RKO (cell line): Measurements from ENCODE around the gene SOD2.
"Not testable (repeated sequence)": the region's sequence is repeated elsewhere in the genome, so short reads cannot be mapped to it uniquely, and the experiment has no call there.

ENCODE experiments used
- DNase-seq: peaks from one replicate; pipeline ENCODE4 v3.0.0-alpha.2; 2016; ENCODE audit warnings: low spot score

The SOD2 gene

GRCh38 chr6:159682810-159683209 is 10.2 kb downstream of the SOD2 start:
- DNase-seq, result no peak

- DNase-seq, result no peak
Observed at GRCh38 chr6:159682295-159682694, 10.7 kb downstream of the SOD2 start.

DNA sequence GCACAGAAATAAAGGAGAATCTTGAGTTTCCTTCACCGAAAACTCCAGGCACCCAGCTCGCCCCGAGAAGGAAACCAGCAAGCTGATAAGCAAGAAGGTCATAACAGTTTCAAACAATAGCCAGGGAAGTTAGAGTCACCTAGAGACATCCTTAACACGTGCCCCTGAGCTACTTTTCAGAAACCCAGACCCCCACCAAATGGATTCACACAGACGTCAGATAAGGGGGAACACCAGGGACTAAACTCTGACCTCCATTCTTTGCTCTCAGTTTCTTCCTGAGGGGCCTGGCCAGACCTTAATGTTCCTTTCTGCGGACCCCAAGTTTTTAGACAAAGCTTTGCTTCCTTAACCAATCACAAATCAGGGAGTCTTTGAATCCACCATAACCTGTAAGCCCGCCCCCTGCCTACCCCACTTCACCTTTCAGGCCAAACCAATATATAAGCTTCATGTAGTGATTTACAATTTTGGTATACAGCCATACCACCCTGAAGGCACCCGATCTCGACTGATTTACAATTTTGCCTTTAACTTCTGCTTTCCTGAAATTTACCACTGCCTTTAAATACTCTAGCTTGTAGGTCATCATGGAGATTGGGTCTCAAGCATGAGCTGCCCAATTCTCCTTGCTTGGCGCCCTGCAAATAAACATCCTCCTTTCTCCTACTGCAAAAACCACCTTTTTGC is 11.7 kb downstream of the SOD2 start:
- no peak for DNase-seq

GRCh38 chr6:159680104-159680503 is 12.9 kb downstream of the SOD2 start:
- DNase-seq, result no peak

DNA sequence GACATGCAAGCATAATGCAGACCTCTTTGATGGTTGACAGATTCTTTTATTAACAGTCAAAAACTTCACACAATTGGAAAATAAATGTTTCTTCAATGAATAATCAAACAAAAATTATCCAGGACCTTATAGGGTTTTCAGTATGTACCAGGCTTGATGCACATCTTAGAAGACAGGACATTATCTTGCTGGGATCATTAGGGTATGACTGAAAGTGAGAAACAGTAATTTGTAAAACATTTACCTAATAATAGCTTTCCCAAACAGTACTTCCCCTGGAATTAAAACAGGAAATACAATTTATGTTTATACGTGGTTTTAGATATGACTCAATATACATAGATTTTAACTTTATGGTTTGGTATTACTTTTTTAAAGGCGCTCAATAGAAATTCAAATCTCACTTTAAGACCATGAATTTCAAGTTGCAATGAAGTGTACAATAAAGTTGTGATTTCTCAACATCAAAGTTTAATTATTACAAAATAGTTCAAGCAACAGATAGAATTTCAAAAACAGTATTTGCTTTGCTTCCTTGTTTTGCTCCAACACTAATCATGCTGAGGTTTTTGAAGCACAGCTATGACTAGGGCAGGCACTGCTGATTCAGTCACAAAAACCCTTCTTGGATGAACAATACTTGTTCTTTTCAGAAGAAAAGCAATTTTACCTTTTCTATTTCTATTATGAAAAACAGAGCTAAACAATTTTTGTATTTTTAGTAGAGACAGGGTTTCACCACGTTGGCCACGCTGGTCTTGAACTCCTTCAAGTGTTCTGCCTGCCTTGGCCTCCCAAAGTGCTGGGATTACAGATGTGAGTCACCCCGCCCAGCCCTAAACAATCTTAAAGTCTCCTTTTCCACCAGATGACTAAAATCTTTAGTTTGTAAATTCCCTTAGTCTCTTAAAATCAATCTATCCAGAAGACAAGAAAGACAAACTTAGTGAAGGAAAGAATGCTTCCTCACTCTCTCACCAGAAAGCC is 13.7 kb downstream of the SOD2 start:
- no peak for DNase-seq

DNA sequence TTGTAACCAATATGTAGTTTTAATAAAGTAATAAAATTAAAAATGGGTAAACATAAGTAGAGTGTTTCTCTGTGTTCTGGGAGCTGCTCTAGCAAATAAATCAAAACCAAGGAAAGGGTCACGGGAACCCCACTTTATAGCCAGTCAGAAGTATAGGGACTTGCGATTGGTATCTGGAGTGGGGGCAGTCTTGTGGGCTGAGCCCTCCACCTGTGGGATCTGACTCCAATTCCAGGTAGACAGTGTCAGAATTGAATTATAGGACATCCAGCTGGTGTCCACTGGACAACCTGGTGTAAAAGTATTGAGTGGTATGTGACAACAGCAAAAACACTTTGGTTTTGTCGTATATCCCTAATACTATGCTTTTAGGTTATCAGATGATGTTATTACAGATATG is 14.5 kb downstream of the SOD2 start:
- no peak for DNase-seq

GRCh38 chr6:159677506-159678165 is 15.4 kb downstream of the SOD2 start:
- DNase-seq, result no peak

GRCh38 chr6:159676890-159677505 is 16.0 kb downstream of the SOD2 start:
- DNase-seq, result no peak

DNA sequence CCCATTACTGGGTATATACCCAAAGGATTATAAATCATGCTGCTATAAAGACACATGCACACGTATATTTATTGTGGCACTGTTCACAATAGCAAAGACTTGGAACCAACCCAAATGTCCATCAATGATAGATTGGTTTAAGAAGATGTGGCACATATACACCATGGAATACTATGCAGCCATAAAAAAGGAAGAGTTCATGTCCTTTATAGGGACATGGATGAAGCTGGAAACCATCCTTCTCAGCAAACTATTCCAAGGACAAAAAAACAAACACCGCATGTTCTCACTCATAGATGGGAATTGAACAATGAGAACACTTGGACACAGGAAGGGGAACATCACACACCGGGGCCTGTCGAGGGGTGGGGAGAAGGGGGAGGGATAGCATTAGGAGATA is 16.8 kb downstream of the SOD2 start:
- not testable (repeated sequence) for DNase-seq

DNA sequence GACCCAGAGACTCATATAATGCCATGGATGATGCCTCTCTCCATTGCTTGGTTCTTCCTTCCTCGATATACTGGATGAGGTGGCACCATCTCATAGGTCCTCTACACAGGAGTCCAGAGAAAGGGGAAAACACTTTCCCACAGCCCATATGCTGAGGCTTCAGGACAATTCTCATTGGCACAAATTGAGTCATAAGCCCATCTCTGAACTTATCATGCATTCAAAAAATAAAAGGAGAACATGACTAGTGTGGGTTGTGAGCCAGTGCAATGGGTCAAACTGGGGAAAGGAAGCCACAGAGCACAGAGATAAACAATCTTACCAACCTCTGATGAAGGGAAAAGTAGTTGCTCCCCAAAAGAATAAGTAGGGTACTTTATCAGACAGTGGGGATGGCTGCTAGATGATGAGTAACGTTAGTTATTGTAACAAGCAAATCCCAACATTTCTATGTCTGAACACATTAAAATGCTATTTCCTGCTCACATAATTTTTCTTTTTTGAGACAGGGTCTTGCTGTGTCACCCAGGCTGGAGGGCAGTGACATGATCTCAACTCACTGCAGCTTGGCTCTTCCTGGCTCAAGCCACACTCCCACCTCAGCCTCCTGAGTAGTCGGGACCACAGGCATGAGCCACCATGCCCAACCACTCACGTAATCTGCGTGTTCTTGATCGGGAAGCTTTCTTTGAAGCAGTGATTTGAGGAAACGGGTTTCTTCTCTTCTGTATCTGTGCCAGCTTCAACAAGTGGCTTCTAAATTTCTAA is 27.0 kb downstream of the SOD2 start:
- DNase-seq, result no peak

DNA sequence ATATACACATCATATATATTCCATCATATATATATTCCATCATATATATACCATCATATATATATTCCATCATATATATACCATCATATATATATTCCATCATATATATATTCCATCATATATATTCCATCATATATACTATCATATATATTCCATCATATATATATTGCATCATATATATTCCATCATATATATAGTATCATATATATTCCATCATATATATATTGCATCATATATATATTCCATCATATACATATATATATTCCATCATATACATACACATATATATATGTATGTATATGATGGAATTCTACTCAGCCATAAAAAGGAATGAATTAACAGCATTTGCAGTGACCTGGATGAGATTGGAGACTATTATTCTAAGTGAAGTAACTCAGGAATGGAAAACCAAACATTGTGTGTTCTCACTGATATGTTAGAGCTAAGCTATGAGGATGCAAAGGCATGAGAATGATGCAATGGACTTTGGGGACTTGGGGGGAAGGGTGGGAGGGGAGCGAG is 29.6 kb downstream of the SOD2 start:
- DNase-seq, result not testable (repeated sequence)

GRCh38 chr6:159661977-159662376 is 31.1 kb downstream of the SOD2 start:
- DNase-seq, result not testable (repeated sequence)

- no peak for DNase-seq
Observed at GRCh38 chr6:159655409-159655988, 37.5 kb downstream of the SOD2 start.

- DNase-seq, result peak; percentile 70
Observed at GRCh38 chr6:159654483-159655098, 38.5 kb downstream of the SOD2 start.

GRCh38 chr6:159650314-159650713 is 42.7 kb downstream of the SOD2 start:
- DNase-seq, result no peak

DNA sequence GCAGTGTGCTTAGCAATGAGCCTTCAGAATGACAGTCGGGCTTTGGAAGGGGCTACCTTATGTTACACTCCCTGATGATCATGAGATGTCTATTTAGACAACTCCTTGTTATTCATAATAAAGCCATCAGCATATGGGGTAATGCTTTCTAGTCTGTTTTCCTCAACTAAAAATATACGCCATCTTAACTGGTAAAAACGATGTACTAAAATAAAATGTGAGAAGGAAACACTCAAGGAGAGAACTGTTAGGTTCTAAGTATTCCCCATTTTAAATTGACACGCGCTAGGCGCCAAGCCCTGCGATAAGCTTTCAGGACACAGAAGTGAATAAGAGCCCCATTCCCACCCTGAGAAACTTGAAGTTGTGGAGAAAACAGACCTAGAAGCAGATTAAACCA is 43.6 kb downstream of the SOD2 start:
- DNase-seq, result no peak

- no peak for DNase-seq
Observed at GRCh38 chr6:159646733-159647132, 46.3 kb downstream of the SOD2 start.

DNA sequence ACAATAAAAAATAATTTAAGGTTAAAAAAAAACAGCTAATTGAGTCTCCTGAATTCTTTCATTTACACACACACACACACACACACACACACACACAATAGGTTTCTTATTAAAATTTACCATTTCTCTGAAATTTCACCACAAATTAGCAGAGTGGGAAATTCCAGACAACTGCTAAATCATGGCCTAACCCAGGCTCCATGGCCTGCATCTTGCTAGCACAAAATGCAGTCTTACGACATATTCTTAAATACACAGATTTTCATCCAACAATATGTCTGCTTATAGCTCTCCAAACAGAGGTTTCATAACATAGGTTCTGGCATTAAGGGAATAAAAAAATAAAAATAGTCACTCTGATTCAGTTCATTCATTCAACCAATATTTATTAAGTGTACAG is 46.9 kb downstream of the SOD2 start:
- no peak for DNase-seq

- no peak for DNase-seq
Observed at GRCh38 chr6:159645640-159646039, 47.4 kb downstream of the SOD2 start.
